Measurements from ENCODE around the gene GNA15. TPM values are rescaled to one million over a fixed set of nuclear protein-coding genes. Genes with fewer than 3 reads are reported as not detected.

The GNA15 gene
- total RNA-seq, 4 donors from 2014 or later = 72.7 to 186 (median 132) TPM

GRCh38 chr19:3213159-3213558 lies 77.3 kb downstream of the GNA15 start:
- 87 to 88% methylated on average over 7 of the region's 7 CpGs for WGBS, 2 donors

More at GRCh38 chr19:3213159-3213558, 77.3 kb downstream of the GNA15 start:
- intact Hi-C loops (cut with DNase I) = no loop called here
- TF ChIP-seq CTCF (IDR thresholded peaks at IDR 0.05) (no peak), POLR2A (IDR thresholded peaks at IDR 0.05) (no peak)
- H3K4me3 ChIP-seq = no peak overlapping the region
- DNase-seq = no peak
- no peaks in the 10 kb centered on the region for H3K4me1 ChIP-seq
- H3K27me3 ChIP-seq = no peaks in the 10 kb centered on the region
- H3K36me3 ChIP-seq = peaks cover 0 to 12% (median 4%) of the 10 kb centered on the region in 3 donors
- no peak overlapping the region for H3K27ac ChIP-seq
- H3K9me3 ChIP-seq = no peaks in the 10 kb centered on the region

Other genes starting within 250 kb of the GNA15 start
- 10 to 100 TPM in 2 of 4 donors, 1 to 10 TPM in 2; 7.2 to 13.7 (median 9.8) TPM for gene ZNF57, start 235.1 kb upstream of the GNA15 start, total RNA-seq
- gene ZNF77, start 191.1 kb upstream of the GNA15 start, total RNA-seq = 1 to 10 TPM; 3.1 to 5.9 (median 4.5) TPM
- gene TLE6, start 158.5 kb upstream of the GNA15 start, total RNA-seq = 1 to 10 TPM in 2 of 4 donors, under 1 TPM in 1, not detected in 1; 0.59 to 3.3 (median 1.9) TPM
- 10 to 100 TPM in 1 of 4 donors, 1 to 10 TPM in 3; 5.4 to 22.7 (median 7.6) TPM for gene TLE2, start 106.8 kb upstream of the GNA15 start, total RNA-seq
- gene TLE5, start 73.5 kb upstream of the GNA15 start, total RNA-seq = 100 to 1,000 TPM; 141 to 433 (median 298) TPM
- 10 to 100 TPM; 21.2 to 39.7 (median 34.0) TPM for gene GNA11, start 41.7 kb upstream of the GNA15 start, total RNA-seq
- gene S1PR4, start 42.7 kb downstream of the GNA15 start, total RNA-seq = 1 to 10 TPM in 3 of 4 donors, under 1 TPM in 1; 0.53 to 4.2 (median 1.9) TPM
- gene NCLN, start 49.9 kb downstream of the GNA15 start, total RNA-seq = 10 to 100 TPM; 27.3 to 59.6 (median 40.8) TPM
- gene CELF5, start 88.6 kb downstream of the GNA15 start, total RNA-seq = not detected
- 10 to 100 TPM; 40.8 to 80.9 (median 61.0) TPM for gene NFIC, start 230.6 kb downstream of the GNA15 start, total RNA-seq

Measured in esophagus squamous epithelium (tissue), 5 donors.